GM18526 (cell line): Measurements from ENCODE around the gene MXI1.

Experiments
- POLR2A ChIP-seq: IDR thresholded peaks from 3 replicates; pipeline ENCODE4 v1.6.1; 2011; ENCODE audit not compliant: insufficient read length; ENCODE audit errors: extremely low read depth

Gene MXI1

DNA sequence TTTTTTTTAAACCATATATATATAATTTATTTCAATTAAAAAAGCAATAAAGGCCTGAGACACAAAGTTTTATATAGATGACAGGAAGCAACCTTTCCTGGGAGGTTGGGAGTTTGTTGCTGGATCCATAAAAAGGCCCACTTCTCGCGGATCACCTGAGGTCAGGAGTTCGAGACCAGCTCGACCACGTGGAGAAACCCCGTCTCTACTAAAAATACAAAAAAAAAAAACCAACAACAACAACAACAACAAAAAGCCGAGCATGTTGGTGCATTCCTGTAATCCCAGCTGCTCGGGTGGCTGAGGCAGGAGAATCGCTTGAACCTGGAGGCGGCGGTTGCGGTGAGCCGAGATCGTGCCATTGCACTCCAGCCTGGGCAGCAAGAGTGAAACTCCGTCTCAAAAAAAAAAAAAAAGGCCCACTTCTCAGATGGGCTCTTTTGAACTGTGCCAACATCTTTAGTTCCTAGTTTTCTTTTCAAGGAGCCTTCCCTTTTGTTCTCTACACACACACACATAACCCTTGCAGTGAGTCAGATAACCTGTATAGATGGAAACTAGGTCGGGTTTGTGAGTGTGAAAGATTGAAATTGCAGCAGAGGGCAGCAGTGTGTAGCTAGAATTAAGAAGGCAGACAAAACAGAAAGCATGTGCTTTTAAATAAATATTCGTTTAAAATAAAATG, 98.5 kb downstream of the MXI1 start:
- TF ChIP-seq POLR2A, result no peak

DNA sequence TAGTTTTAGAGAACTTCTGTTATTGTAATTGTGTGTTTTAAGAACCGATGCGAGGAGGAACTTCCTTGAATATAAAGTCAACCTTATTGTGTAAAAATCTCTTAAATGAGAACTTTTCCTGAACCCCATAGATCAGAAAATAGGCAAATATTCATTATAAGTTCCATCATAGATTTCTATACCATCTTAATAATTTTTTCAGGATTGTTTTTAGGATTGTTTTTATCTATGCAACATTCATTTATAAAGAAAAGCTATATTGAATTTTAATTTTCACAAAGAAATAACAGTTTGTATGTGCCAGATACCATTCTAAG, 99.0 kb downstream of the MXI1 start:
- TF ChIP-seq POLR2A, result no peak

DNA sequence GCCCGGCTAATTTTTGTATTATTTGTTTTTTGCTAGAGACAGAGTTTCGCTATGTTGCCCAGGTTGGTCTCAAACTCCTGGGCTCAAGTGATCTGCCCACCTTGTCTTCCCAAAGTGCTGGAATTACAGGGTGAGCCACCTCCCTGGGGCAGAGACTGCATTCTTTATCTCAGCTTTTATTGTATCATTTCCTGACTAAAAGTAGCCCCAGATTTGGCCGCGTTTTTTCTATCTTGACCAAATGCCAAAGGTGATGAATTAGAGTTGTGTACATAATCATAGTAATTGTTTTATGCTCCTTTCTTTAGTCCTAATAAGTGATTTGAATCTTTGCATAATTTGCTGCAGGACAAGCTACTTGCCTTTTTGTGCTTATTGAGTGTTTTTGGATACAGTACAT, 100.4 kb downstream of the MXI1 start:
- no peak for TF ChIP-seq POLR2A

DNA sequence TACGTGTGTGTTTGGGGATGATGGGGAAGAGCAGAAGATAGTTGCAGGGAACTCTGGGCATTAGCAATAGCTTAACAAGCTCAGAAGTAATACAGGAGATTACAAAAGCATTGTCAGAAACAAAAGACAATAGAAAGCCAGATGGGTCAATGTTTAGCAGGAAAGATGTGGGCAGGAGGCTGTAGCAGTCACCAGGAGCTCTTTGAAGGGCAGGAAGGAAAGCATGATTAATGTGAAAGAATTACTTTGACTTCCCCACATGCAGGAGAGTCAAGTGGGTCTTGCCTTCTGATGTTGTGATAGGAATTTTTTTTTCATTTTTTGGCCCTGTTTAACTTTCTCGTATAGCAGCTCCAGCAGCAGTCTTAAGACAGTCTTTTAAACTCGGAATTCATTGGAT, 103.3 kb downstream of the MXI1 start:
- no peak for TF ChIP-seq POLR2A

DNA sequence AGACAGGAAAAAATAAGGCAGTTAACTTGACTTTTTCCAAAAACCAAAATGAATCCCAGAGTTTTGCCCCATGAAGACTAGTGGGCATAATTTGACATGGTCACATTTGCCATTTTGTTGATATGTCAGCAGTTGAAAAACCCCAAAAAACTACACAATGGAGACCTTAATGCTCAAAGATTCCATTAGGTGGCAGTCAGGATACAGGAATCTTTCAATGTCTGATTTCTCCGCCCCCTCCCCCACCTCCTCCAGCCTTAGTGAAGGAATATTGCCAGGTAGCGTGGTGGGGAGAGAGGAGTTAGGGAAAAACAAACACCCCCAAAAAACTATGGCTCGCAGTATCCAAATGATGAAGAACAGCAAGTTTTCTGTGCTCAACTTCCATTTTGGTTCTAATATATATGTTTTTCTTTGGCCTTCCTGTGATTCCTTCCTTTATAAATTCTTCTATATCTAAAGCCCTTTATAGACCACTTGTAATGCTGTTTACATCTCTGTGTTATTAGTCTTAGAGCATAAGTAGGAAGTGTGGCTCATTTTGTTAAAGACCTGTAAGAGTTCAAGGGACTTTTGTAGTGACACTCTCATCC, 104.0 kb downstream of the MXI1 start:
- TF ChIP-seq POLR2A, result no peak

DNA sequence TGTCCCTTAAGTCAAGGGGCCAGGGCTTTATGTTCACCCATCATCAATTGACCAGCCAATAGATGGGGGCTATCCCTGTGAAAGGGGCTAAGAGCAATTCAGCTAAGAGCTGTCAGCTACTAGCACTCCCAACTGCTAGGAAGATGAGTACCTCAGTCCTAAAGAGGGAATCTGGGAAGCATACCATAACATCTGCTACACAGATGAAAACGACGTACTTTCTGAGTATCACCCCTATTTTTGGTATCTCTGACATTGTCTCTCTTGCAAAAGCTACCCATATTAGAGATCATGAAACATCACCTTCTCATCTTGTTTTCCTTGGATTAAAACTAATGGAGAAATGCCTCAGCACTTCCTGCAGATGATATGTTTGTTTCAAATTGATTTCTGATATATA, 104.8 kb downstream of the MXI1 start:
- TF ChIP-seq POLR2A, result no peak

DNA sequence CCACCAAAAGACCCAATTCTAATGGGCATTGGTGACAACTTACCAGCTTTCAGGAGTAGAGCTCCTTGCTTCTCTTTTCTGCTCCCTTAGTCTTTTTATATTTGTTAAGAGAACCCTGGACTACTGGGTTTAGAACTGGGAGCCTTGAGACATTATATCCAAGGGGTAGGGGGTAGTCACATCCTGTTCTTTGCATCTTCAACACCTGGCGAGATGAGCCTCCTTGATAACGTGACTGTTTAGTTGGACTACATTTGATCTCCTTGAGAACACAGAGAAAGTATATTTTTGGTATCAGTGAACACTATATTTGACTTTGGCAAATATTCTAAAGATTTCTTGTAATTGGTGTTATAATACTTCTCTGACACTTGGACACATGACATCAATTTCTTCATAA, 106.3 kb downstream of the MXI1 start:
- no peak for TF ChIP-seq POLR2A

DNA sequence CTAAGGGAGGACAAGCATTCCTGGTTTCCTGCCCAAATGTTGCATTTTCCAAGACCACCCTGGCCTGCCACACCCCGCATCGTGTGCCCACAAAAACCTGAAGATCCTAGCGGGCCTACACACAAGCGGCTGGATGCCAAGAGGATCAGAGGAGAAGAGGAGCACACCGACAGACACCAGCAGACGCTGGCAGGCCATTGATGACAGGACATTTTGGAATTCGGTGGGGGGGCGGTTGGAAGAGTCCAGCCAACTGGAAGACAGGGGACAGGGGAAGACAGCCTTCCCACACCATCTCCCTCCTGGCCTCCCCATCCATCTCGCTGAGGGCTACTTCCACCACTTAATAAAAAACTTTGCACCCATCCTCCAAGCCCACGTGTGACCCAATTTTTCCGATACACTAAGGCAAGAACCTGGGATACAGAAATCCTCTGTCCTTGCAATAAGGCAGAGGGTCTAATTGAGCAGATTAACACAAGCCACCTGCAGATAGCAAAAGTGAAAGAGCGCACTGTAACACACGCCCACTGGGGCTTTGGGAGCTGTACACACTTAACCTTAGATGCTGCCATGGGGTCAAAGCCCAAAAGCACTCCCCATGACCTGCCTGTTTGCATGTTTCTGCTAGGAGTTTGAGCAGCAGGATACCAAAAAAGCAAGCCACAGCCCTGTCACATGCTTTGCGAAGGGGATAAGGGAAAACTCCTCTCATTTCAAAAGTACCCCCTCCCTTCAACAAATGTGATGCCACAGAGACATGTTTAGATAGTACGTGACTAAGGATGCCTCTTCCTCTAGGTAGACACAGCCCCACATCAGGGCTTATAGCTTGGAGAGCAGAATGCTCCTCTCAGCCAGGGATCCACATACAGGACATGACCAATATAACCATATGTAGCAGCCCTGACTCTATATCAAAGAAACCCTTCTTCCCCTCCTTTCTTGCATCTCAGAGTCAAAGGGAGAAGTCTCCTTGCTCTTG, 110.8 kb downstream of the MXI1 start:
- no peak for TF ChIP-seq POLR2A

DNA sequence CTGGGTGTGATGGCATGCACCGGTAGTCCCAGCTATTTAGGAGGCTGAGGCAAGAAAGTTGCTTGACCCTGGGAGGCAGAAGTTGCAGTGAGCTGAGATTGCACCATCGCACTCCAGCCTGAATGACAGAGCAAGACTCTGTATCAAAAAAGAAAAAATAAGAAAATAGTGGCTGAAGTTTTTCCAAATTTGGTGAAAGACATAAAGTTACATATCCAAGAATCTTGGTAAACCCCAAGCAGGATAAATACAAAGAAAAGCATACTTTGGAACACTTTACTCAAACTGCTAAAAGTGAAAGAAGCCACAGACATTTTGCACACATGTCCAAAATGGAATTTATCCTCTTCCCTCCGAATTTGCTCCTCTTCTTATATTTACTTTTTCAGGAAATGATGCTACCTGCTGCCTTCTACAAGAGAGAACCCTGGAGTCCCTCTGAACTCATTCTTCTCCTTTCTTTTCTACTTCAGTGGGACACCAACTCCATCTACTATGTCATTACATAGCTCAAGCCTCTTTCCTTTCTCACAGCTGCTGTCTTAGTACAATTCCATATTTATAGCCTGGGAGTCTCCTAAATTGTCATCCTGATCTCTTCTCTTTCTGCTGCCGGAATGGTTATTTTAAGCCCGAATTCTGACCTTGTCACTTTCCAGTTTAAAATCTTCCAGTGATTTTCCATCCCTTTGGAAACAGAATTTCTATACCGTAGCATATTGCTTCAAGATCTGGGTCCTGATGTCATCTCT, 114.6 kb downstream of the MXI1 start:
- no peak for TF ChIP-seq POLR2A

DNA sequence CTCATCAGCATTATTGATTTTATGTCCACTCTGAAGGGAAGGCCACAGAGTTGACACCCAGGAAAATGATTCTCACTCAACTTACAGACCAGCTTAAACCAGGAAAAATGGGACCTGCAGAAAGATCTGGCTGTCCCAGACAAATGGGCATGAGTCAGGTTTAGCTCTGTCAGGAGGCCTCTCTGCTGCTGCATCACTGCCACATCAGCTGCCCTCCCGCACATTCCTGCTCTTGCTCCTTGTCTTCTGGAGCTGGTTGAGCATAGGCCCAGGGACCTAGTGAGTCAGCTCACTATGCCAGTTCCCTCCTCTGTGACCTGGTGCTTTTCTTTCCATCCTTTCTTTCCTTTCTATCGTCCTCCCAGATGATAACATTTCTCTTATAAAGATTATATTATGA, 116.1 kb downstream of the MXI1 start:
- TF ChIP-seq POLR2A, result no peak

DNA sequence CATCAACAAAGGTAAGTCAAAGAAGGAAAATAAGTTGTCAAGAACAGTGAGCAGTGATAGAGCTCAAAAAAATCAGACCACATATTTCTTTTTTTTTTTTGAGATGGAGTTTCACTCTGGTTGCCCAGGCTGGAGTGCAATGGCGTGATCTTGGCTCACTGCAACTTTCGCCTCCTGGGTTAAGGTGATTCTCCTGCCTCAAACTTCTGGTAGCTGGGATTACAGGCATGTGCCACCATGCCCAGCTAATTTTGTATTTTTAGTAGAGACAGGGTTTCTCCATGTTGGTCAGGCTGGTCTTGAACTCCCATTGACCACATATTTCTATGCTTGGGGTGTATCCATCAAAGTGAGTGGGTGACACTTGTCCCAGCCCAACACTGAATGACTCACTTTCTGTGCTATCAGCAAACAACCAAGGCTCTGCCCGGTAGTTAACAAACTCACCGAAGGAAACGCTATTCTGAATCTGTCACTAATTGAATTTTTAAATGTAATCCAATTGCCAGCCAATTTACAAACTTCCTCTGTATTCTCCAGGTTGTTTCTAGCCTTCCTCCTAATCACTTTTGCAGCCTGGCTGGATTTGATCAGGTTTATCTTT, 116.9 kb downstream of the MXI1 start:
- TF ChIP-seq POLR2A, result no peak

DNA sequence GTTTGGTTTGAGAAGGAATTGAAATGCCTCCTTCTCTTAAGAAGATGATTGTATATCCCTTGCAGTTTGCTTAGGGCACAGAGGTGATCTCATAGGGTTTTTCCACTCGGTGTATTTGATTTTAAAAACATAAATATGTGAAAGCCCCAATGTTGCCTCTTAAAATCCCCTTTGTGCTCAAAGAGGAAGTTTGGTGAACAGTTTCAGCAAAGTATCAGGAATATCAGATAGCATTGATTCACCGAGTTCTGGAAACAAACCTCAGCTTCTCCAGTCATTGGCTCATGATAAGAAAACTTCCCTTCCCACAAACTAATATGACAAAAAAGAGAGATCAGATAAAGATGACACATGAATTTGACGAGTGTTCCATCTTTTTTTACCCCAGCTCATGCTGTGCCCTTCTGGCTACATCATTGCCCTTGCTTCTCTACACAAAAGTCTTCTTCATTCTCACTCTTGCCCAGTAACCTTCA, 117.4 kb downstream of the MXI1 start:
- no peak for TF ChIP-seq POLR2A

DNA sequence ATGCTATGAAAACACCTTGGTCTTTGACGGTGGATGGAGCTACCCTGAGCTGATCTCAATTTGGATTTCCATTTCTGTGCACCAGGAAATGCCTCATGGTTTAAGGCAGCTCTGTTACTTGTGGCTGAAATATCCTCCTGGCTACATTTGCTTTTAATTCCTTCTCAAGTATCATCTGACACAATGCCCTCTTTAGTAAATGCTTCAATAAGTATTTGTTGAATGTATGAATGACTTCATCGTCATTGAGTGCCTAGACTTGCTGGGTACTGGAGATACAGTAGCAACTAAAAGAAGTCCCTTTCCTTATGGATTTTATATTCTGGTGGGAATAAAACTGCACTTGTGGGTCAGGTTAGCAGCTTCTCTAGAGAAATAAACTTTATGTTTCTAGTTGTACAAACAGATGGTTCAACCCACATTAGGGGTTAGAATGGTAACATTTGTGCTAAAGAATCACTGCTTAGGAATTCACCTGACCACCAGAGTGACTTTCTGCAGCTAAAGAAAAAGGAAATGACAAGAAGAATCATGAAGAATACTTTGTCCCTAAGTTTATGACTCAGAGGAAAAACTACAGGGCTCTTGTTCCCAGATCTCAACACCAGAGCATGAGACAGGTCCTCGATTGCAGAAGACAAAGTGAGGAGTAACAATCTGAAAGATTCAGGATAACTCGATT, 119.1 kb downstream of the MXI1 start:
- no peak for TF ChIP-seq POLR2A

DNA sequence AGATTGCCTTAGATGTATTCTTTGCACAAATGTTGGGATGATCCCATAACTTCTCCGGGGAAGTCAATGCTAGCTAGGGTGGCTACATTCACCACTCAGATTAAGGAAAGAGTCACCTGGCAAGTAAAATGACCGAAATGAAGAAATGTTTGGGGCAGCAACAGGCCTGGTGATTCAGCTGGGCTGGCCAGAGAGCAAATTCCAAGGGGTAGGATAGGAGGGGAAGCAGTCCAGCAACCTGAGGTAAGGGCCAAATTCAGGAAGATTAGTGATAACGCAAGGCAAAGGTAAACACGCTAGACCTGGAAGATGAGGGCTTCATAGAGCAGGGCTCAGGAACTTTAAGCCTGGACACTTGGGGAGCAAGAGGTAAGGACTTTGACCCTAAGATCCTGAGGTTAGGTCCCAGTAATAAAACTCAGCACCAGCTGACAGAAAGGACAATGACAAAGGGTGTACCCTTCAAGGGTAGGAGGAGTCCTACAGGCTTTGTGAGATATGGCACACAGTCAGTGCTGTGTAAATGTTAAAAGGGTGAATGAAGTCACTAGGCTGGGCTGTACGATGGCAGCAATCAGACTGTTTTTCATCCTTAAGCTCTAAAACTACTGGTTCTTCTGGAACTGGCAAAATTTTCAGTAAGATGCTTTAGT, 120.0 kb downstream of the MXI1 start:
- no peak for TF ChIP-seq POLR2A

DNA sequence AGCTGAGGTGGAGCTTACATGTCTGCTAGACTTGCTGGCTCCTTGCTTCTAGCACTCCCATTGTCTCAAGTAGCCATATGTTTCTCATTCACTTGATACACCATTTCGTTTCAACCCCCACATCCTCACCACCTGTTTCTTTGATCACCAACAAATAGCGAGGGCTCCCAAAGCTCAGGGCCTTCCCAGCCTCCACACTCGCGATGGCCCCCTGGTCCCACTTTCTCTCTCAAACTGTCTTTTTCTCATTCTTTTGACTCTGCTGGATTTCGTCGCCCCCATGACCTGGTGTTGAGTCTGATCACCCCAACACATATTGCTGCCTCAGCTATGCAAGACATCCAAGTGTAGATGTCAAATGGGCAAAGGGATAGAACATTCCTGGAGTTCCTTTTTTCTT, 123.3 kb downstream of the MXI1 start:
- TF ChIP-seq POLR2A, result no peak
